HG02623 (cell line): Measurements from ENCODE around the gene TOR1AIP1.
"Not testable (repeated sequence)": the region's sequence is repeated elsewhere in the genome, so short reads cannot be mapped to it uniquely, and the experiment has no call there.

Experiments
- ATAC-seq: cut with Tn5 transposase; IDR thresholded peaks from one replicate; pipeline ENCODE4 v1.9.1; 2021; ENCODE audit warnings: moderate library complexity; ENCODE audit not compliant: unreplicated experiment

The TOR1AIP1 gene

DNA sequence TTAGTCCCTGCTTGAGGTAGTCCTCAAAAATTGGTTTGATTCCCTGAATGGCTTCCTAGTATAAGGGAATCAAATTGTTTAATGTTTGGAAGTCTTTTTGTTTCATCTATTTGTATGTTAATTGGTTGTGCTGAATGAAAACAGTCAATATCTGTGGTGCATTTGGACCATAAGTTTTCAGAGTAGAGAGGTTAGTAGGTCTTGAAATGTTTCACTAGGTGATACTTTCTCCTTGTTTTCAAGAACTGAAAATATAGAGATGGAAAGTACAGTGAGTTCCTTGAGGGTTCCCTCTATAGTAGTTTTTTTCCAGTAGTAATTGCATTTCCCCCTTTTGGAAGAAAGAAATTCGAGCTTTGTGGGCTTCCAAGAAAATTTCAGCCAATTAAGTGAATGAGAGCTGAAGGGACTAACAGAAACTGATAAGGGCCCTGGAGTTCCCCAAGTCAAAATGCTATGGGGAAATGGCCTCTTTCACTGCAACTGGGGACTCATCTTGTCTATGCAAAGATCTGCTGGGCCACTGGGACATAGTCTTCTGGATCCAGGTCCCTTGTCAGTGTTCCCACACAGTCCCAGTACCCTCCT is 53.9 kb downstream of the TOR1AIP1 start:
- ATAC-seq = no peak

DNA sequence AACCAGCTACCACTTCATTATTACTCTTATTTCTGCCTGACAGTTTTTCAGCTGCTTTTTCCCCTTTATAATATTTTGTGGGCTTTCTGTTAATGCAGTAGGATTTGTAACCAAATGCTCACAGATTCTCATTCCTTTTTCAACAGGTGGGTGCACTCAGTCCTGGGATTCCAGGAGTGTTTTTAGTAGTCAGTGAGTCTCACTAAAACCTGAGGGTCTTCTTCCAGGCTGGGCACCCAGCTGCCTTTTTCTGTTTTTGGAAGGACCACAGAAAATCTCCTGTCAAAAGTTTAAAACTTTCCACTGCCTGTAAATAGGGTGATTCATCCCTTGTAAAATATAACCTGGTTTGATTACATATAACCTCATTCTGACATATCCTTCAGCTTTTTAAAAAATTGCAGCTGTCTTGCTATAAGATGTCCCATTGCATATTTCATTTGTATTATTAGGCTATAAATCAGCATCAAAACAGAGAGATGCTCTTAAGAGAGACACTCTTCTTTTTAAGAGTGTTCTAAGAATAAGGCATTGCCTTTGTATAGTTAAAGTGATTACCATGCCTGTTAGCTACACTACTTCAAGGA is 55.7 kb downstream of the TOR1AIP1 start:
- no peak for ATAC-seq

DNA sequence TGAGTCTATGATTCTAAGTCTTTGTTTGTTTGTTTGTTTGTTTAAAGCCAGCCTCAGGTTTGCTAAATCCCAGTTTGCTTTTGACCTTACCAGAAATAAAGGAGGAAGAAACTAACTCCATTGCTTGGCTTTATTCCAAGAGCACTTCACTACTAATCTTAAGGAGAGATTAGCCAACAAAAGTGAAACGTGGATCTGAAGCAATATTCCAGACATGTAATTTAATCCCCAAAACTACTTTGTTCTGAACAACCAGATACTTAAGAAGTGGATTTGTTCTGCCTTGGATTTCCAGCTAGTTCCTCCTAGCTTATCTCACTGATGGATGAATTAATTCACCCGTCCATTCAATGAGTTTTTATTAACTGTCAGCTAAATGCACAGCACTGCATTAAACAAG is 56.7 kb downstream of the TOR1AIP1 start:
- ATAC-seq = no peak

DNA sequence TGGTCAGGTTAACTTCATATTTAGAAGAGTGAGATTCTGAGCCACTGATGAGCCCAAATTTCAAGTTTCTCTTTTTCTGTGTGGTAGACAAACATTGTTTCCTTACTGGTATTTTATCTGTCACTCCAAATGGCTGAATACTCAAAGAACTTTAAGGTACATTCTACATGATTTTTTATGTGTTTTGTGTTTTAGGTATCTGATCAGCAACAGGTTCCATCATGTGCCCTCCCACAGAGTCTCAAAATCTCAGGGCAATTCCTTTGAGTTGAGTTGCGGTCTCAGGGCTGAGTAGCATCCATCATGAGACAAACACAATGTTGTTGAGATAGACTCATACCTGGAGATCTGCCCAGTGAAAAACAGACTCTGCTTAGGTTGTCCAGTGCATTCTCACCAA is 57.9 kb downstream of the TOR1AIP1 start:
- no peak for ATAC-seq

DNA sequence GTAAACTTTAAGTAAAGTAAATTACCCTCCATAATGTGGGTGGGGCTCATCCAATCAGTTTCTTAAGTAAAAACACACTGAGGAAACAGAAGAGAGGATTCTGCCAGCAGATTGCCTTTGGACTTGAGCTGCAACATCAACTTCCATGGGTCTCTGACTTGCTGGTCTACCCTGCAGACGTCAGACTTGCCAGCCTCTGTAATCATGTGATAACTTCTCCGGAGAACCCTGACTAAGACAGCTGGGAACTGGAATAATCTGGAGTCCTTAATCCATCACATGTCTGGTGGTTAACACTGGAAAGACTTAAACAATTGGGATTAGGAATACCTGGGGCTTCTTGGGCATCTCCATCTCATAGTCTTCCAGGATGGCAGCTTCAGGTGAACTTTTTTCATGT is 59.4 kb downstream of the TOR1AIP1 start:
- ATAC-seq = no peak

DNA sequence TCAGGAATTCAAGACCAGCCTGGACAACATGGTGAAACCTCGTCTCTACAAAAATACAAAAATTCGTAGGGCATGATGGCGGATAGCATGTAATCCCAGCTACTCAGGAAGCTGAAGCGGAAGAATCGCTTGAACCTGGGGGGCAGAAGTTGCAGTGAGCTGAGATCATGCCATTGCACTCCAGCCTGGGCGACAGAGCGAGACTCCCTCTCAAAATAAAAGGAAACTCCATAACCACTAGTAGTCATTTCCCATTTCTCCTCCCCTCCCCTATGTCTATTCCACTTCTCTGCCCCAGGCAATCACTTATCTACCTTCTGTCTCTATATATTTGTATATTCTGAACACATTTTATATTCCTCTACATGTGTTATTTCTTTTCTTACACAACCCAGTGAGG is 68.6 kb downstream of the TOR1AIP1 start:
- no peak for ATAC-seq

DNA sequence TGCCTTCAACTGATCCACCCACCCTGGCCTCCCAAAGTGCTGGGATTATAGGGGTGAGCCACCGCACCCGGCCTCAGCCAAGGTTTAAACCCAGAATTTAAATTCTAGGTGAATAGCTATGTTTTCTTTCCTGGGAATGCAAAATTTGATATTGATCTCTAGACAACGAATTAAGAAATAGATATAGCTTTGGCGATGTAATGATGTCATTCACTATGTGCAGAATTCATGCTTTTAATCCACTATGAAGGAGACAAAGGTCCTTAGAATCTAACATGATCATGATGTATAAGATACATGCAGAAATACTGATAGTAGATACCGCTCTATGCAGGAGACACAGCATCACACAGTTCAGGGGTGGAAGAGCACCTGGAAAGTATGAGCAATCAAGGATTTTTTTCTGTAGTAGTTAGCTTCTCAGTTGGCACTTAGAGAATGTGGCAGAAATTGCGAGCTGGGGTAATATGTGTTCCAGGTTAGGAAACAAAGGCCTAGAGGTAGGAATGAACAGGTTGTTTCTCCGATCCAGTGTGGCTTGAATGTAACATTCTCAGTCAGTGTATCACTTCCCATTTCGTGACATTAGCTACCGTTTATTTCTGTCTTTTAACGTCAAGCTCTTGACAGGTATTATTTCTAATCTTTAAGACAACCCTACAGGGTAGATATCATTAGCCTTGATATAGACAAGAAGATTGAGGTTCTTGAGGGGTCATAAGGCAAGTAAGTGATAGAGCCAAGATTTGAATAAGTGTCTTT is 69.5 kb downstream of the TOR1AIP1 start:
- ATAC-seq = no peak

DNA sequence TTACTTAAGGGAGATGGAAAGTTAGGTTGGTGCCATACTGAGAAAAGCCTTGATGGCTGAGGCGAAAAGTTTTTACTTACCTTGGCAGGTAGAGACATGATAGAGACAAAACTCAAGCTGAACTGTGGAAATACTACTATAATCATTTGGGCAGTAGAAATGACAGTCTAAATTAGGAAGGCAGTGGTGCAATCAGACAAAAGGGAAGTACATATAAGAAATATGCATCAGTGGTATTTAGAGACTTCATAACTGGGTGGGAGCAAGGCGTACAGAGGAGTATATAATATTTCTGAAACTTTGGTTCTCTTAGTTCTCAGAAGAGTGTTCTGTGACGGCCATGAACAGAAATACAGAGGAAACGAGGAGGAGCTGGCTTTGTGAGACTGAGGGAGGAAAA is 70.1 kb downstream of the TOR1AIP1 start:
- ATAC-seq = no peak

DNA sequence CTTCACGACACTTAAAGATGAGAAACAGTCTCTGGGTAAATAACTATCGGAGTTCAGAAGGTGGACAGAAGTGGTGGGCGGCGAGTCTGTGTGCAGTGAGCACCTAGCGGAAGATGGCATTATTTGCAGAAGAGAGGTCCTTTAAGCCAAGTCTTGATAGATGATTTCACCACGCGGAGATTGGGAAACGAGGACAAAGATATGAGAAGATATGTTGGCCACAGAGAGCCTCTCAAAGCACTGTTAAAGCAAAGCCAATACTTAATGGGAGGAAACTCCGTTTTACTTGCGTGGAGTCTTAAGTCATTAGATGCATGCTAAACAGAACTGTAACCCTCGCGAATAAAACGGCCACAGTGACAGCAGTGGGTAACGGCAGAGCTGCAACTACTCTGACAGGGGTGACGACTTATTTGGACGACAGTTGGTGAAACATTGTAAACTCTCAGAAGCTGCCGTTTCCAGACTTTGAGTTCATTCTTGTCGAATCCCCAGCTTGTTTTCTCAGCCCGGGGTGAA is 71.9 kb downstream of the TOR1AIP1 start:
- peak; percentile 2 for ATAC-seq

DNA sequence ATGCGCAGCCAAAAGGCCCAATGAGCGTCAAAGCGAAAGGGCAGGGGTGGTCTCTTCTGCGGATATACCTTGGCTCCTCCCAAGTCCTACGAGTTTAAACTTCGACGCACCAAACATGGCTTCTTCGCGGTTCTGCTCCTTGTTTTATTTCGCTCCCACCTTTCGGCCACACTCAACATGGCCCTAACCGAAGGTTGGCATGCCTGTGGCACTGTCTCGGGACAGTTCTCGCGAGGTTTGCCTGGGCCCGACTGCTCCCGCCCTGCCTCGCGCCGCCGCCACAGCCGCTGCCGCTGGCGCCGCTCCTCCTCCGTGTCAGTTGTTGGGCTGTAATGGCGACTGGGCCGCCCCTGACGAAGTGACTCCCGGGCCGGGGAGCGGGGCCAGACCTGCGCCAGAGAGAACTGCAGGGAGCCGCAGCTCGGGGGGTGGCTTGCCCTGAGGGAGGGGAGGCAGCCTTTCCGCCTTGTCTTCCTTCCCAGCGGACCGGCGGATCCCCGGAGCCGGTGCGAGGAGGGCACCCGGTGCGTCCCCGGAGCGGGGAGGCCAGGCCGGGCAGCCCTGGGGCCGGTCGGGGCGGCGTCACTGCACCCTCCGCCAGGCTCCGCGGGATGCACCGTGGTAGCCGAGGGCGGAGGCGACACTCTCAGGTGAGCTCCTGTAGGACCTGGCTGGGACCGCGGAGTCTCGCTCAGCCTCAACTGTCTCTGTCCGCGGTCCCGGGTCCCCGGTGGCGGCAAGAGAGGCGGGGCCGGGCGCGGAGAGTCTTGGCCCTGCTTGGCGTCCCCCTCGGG is 72.6 kb downstream of the TOR1AIP1 start, which contains the start of gene CEP350:
Gene CEP350, plus strand, starts transcription at position 318 of the 794 bp plus-strand sequence. CDS start 31,372 bp downstream, outside the sequence.
- ATAC-seq = peak; percentile 92

DNA sequence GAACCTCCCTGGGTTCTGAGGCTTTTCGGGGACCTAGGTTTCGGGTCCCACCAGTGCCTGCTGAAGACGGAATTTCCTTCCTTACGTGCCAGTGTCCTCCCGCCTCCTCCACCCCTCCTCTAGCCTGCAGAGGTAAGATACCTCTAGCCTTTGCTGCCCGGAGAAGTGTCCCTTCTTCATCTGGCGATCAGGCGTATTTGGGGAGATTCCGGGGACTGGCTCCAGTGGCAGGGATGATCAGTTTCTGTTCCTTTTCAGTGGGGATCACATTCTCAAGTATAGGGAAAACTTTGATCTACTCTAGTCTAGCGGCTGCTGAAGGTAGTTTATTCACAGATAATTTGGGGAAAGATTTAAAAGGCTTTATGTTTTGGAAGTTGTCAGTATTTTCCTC is 73.2 kb downstream of the TOR1AIP1 start:
- no peak for ATAC-seq

DNA sequence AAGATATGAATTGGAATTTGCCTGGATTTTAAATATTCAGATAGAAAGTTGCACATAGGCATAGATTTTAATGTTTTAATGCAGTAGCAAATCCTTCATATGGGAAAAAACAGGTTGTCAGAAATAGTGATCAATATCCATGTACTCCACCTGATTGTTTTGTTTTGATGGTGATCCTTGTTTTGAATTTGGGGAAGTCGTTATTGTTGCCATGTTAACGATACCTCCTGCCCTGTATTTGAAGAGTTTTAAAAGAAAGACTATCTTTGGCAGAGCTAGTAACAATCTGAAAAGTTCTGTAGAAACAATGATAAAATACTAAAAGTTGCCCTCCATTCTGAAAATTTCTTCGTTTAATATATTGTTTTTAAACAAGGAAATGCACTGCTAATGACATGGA is 73.6 kb downstream of the TOR1AIP1 start:
- ATAC-seq = no peak

DNA sequence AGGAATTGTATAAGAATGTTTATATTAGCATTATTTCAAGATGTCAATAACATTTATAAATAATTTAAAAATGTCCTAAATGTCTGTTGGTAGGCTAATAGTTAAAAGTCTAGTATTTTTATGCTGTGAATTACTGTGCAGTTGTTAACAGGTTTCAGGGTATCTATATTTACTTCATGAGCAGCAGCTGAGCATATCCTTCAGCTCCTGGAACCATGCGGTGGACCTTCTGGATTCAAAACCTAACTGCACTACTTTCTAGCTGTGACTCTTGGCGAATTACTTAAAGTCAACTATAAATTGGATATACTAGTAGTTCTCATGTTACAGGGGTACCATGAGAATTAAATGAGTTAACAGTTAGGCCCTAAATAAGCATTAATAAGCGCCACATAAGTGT is 76.3 kb downstream of the TOR1AIP1 start:
- ATAC-seq = no peak

DNA sequence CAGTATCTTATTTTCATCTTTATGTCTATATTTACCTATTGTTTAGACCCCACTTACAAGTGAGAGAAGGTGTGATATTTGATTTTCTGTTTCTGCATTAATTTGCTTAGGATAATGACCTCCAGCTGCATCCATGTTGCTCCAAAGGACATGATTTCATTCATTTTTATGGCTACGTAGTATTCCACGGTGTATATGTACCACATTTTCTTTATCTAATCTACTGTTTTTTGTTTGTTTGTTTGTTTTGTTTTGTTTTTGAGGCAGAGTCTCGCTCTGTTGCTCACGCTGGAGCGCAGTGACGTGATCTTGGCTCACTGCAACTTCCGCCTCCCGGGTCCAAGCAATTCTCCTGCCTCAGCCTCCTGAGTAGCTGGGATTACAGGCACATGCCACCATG is 80.1 kb downstream of the TOR1AIP1 start:
- not testable (repeated sequence) for ATAC-seq

DNA sequence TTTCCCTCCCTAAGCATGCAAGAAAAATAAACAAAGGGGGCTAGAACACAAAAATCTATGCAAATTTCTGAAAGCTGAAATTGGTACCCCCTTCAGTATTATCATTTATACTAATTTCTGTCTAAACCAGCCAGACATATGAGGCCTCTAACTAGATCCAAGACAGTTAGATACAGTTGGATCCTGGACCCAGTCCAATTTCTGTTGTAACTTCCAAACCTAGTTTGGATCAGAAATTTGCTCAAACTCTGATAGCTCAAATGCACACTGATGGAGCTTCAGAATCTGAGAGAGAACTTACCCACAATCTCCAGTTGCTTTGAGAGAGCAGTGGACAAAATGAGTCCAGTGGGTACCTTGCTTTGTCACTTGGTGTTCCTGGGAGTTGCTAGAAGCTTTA is 84.5 kb downstream of the TOR1AIP1 start:
- ATAC-seq = no peak

DNA sequence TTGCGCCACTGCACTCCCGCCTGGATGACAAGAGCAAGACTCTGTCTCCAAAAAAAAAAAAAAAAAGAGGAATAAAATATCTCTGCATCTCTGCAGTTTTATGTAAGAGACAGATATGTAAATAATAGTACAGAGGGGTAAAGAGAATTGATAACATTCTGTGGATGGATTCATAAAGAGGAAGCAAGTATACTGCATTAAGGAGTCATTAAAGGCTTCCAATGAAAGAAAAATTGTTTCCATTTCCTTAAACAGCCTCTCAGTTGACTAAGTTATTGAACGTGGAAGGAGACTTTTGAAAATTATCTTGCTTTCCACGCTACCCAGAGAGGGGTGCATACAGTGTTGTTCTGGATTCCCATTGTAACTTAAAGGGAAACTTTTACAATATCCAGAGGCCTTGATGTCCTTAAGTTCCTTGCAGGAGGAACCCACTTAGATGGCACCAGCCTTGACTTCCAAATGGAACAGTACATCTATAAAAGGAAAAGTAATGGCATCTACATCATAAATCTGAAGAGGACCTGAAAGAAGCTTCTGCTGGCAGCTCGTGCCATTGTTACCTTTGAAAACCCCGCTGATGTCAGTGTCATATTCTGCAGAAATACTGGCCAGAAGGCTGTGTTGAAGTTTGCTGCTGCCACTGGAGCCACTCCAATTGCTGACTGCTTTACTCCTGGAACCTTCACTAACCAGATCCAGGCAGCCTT is 86.4 kb downstream of the TOR1AIP1 start:
- ATAC-seq = no peak

DNA sequence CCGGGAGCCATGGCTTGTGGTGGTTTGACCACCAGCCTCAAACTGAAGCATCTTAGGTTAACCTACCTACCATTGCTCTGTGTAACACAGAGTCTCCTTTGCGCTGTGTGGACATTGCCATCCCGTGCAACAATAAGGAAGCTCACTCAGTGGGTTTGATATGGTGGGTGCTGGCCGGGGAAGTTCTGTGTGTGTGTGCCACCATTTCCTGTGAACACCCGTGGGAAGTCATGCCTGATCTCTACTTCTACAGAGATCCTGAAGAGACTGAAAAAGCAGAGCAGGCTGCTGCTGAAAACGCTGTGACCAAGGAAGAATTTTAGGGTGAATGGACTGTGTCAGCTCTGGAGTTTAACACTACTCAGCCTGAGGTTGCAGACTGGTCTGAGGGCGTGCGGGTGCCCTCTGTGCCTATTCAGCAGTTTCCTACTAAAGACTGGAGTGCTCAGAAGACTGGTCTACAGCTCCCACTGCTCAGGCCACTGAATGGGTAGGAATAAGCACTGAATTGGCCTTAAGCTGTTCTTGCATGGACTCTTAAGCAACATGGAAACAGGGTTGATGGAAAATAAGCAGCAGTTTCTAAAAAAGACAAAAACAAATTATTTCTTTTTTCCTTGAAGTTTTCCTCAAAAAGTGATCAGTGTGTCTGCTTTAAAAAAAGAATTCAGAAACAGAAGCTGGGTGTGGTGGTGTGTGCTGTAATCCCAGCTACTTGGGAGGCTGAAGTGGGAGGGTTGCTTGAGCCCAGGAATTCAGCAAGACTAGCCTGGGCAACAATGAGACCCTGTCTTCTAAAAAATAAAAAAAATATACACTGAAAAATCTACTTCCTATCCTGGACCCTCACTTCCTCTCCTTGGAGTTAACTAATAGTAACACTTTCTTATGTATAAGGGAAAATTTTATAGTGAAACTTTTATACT is 87.2 kb downstream of the TOR1AIP1 start:
- ATAC-seq = no peak
